ENCODE results near the gene GALNS. TPM values are rescaled to one million over a fixed set of nuclear protein-coding genes. Genes with fewer than 3 reads are reported as not detected.
"Not testable (repeated sequence)": the region's sequence is repeated elsewhere in the genome, so short reads cannot be mapped to it uniquely, and the experiment has no call there.

GALNS gene
- total and polyA plus RNA-seq, 2 donors (not counting 3 experiments of a cell fraction or from before 2014, with no cell fraction given), result 21.8 to 40.2 TPM

- ChIA-PET CTCF (no interaction called here), POLR2A (no interaction called here)
- no peaks in the 10 kb centered on the region for H4K20me1 ChIP-seq (replicated peaks; ENCODE audit: control insufficient read depth, extremely low read depth, insufficient read depth, low read length)
- no peaks in the 10 kb centered on the region for H3K4me1 ChIP-seq (ENCODE audit: control insufficient read depth, extremely low read depth, insufficient read depth, low read length)
- FAIRE-seq (no peak), DNase-seq (ENCODE audit: low read depth, low spot score) (no peak)
- no peak for TF ChIP-seq JUN (IDR thresholded peaks at IDR 0.05; ENCODE audit: borderline replicate concordance, insufficient read depth, insufficient read length, low read depth)
- no peaks in the 10 kb centered on the region for H3K9me1 ChIP-seq (replicated peaks; ENCODE audit: control insufficient read depth, extremely low read depth, insufficient read depth, low read length)
- no peak overlapping the region for H3K27ac ChIP-seq (ENCODE audit: insufficient read depth, low read depth, low read length)
- H3K36me3 ChIP-seq (ENCODE audit: control insufficient read depth in 2 of 2, extremely low read depth in 1 of 2, insufficient read depth in 2 of 2, low read length in 2 of 2), result no peaks in the 10 kb centered on the region
- no peak overlapping the region for H3K9ac ChIP-seq (replicated peaks; ENCODE audit: extremely low read depth, insufficient read depth, low read length)
- no peaks in the 10 kb centered on the region for H3K79me2 ChIP-seq (ENCODE audit: control insufficient read depth, insufficient read depth, low read length)
- dilution Hi-C loops (cut with MboI; ENCODE audit: extremely low pct_ligation_motif_present, low sequenced_read_pairs) (no loop called here), intact Hi-C loops (cut with micrococcal nuclease) (no loop called here)
- BruUV-seq (replicated peaks), result no TSS peak
- no peaks in the 10 kb centered on the region for H3K9me3 ChIP-seq (replicated peaks; ENCODE audit: control insufficient read depth, insufficient read depth, low read length)
- no peak overlapping the region for H2AFZ ChIP-seq (ENCODE audit: low read depth, low read length)
- no peaks in the 10 kb centered on the region for H3K27me3 ChIP-seq (ENCODE audit: control insufficient read depth in 2 of 2, insufficient read depth in 2 of 2, low read length in 2 of 2)
- H3K4me2 ChIP-seq (ENCODE audit: insufficient read depth, low read length), result no peak overlapping the region
- no peak overlapping the region for H3K4me3 ChIP-seq (replicated peaks in 1 of 3; ENCODE audit: insufficient read depth in 1 of 3, low read depth in 1 of 3, low read length in 3 of 3)
These were observed 35.3 kb upstream of the GALNS start for GRCh38 chr16:88892065-88892464.

GRCh38 chr16:88891083-88891482 lies 34.3 kb upstream of the GALNS start:
- H3K27me3 ChIP-seq (ENCODE audit: control insufficient read depth in 2 of 2, insufficient read depth in 2 of 2, low read length in 2 of 2), result no peaks in the 10 kb centered on the region
- no peaks in the 10 kb centered on the region for H3K9me3 ChIP-seq (replicated peaks; ENCODE audit: control insufficient read depth, insufficient read depth, low read length)
- DNase-seq (ENCODE audit: low read depth, low spot score) (no peak), FAIRE-seq (no peak)
- no peak overlapping the region for H3K4me3 ChIP-seq (replicated peaks in 1 of 3; ENCODE audit: insufficient read depth in 1 of 3, low read depth in 1 of 3, low read length in 3 of 3)
- H3K4me1 ChIP-seq (ENCODE audit: control insufficient read depth, extremely low read depth, insufficient read depth, low read length), result no peaks in the 10 kb centered on the region
- intact Hi-C loops (cut with micrococcal nuclease), result no loop called here
- H3K9me1 ChIP-seq (replicated peaks; ENCODE audit: control insufficient read depth, extremely low read depth, insufficient read depth, low read length), result no peaks in the 10 kb centered on the region
- ChIA-PET POLR2A (no interaction called here), CTCF (no interaction called here)
- TF ChIP-seq GATA2 (IDR thresholded peaks at IDR 0.05; ENCODE audit: insufficient read depth, insufficient read length, low read depth, low read length), result no peak
- TF ChIP-seq JUN (IDR thresholded peaks at IDR 0.05; ENCODE audit: borderline replicate concordance, insufficient read depth, insufficient read length, low read depth), result no peak
- no peak for TF ChIP-seq FOS (IDR thresholded peaks at IDR 0.05; ENCODE audit: borderline replicate concordance, insufficient read depth, low read length)
- no peaks in the 10 kb centered on the region for H4K20me1 ChIP-seq (replicated peaks; ENCODE audit: control insufficient read depth, extremely low read depth, insufficient read depth, low read length)
- no peak overlapping the region for H3K9ac ChIP-seq (replicated peaks; ENCODE audit: extremely low read depth, insufficient read depth, low read length)
- H2AFZ ChIP-seq (ENCODE audit: low read depth, low read length), result no peak overlapping the region
- no peaks in the 10 kb centered on the region for H3K36me3 ChIP-seq (ENCODE audit: control insufficient read depth in 2 of 2, extremely low read depth in 1 of 2, insufficient read depth in 2 of 2, low read length in 2 of 2)
- no peak overlapping the region for H3K4me2 ChIP-seq (ENCODE audit: insufficient read depth, low read length)
- H3K27ac ChIP-seq (ENCODE audit: insufficient read depth, low read depth, low read length), result no peak overlapping the region
- dilution Hi-C loops (cut with MboI; ENCODE audit: extremely low pct_ligation_motif_present, low sequenced_read_pairs), result no loop called here
- BruUV-seq (replicated peaks), result no TSS peak
- no peaks in the 10 kb centered on the region for H3K79me2 ChIP-seq (ENCODE audit: control insufficient read depth, insufficient read depth, low read length)

DNA sequence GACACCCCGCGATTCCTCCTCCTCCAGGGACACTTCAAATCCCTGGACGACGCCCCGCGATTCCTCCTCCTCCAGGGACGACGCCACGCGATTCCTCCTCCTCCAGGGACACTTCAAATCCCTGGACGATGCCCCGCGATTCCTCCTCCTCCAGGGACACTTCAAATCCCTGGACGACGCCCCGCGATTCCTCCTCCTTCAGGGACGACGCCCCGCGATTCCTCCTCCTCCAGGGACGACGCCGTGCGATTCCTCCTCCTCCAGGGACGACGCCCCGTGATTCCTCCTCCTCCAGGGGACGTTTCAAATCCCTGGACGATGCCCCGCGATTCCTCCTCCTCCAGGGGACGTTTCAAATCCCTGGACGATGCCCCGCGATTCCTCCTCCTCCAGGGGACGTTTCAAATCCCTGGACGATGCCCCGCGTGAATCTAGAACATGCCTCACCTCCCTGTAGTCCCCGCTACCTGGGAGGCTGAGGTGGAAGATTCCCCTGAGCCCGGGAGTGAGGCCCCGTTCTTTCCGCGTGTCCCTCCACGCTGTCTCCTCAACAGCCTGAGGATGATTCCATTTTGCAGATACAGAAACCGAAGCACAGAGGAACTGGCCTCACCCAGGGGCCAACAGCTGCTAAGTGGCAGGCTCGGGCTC lies 33.1 kb upstream of the GALNS start:
- H4K20me1 ChIP-seq (replicated peaks; ENCODE audit: control insufficient read depth, extremely low read depth, insufficient read depth, low read length); H3K4me1 ChIP-seq (ENCODE audit: control insufficient read depth, extremely low read depth, insufficient read depth, low read length); H3K9ac ChIP-seq (replicated peaks; ENCODE audit: extremely low read depth, insufficient read depth, low read length); DNase-seq (ENCODE audit: low read depth, low spot score); CTCF ChIA-PET; BruUV-seq (replicated peaks); POLR2A ChIA-PET; H3K4me2 ChIP-seq (ENCODE audit: insufficient read depth, low read length); H3K27me3 ChIP-seq (ENCODE audit: control insufficient read depth in 2 of 2, insufficient read depth in 2 of 2, low read length in 2 of 2); H2AFZ ChIP-seq (ENCODE audit: low read depth, low read length); intact Hi-C loops (cut with micrococcal nuclease); H3K36me3 ChIP-seq (ENCODE audit: control insufficient read depth in 2 of 2, extremely low read depth in 1 of 2, insufficient read depth in 2 of 2, low read length in 2 of 2); dilution Hi-C loops (cut with MboI; ENCODE audit: extremely low pct_ligation_motif_present, low sequenced_read_pairs); H3K27ac ChIP-seq (ENCODE audit: insufficient read depth, low read depth, low read length); H3K9me3 ChIP-seq (replicated peaks; ENCODE audit: control insufficient read depth, insufficient read depth, low read length); H3K4me3 ChIP-seq (replicated peaks in 1 of 3; ENCODE audit: insufficient read depth in 1 of 3, low read depth in 1 of 3, low read length in 3 of 3); FAIRE-seq; H3K9me1 ChIP-seq (replicated peaks; ENCODE audit: control insufficient read depth, extremely low read depth, insufficient read depth, low read length); H3K79me2 ChIP-seq (ENCODE audit: control insufficient read depth, insufficient read depth, low read length): not testable (repeated sequence)
